HG03064 (cell line): Measurements from ENCODE around the gene ASPSCR1.
A peak's percentile ranks its signal among the peaks of the same experiment; 100 is the strongest.
"Not testable (repeated sequence)": the region's sequence is repeated elsewhere in the genome, so short reads cannot be mapped to it uniquely, and the experiment has no call there.

Experiments
- ATAC-seq: cut with Tn5 transposase; IDR thresholded peaks from one replicate; pipeline ENCODE4 v1.9.1; 2021; ENCODE audit warnings: low read depth; ENCODE audit not compliant: unreplicated experiment

Gene ASPSCR1

DNA sequence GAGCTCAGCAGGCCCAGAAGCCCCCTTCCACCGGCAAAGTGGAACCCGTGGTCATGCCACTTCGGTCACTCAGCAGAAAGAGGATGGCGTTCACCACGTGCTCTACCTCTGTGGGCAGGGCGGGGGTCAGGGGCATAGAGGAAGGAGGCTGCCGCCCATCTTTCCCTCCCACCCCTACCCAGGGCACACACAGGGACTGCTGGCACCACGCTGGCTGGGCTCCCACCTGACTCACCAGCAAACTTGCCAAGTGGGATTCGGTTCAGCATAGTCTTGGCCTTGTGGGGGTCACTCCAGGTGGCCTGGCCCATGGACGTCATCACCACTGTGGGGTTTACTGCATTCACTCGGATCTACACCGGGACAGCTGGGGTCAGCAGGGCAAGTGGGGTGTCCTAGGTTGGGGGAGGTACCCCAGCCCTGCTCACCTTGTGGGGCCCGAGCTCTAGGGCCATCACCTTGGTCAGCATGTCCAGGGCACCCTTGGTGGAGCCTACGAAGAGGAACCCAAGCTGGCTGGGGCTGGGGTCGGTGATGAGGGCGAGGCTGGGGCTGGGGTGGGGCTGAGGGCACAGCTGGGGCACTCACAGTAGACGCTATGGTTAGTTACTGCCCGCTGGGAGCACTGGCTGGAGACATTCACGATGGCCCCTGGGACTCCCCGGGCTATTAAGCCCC lies 58.7 kb downstream of the ASPSCR1 start:
- no peak for ATAC-seq

DNA sequence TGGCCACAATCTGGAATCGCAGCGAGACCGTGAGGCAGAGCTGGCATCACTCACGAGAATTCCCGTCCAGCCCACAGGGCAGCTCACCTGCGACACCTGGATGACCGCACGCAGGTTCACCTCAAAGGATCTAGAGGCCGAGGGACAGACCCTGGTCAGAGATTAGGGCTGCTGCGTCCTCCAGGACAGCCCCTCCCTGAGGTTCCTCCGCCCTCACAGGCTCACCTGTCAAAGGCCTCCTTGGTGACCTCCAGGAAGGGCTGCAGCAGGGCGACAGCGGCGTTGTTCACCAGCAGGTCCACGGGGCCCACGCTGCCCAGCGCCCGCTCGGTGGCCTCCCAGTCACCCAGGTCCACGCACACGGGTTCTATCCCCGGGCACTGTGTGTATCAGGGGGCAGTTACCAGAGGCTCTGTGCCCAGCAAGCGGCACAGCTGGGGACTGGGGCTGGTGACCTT lies 59.2 kb downstream of the ASPSCR1 start:
- no peak for ATAC-seq

DNA sequence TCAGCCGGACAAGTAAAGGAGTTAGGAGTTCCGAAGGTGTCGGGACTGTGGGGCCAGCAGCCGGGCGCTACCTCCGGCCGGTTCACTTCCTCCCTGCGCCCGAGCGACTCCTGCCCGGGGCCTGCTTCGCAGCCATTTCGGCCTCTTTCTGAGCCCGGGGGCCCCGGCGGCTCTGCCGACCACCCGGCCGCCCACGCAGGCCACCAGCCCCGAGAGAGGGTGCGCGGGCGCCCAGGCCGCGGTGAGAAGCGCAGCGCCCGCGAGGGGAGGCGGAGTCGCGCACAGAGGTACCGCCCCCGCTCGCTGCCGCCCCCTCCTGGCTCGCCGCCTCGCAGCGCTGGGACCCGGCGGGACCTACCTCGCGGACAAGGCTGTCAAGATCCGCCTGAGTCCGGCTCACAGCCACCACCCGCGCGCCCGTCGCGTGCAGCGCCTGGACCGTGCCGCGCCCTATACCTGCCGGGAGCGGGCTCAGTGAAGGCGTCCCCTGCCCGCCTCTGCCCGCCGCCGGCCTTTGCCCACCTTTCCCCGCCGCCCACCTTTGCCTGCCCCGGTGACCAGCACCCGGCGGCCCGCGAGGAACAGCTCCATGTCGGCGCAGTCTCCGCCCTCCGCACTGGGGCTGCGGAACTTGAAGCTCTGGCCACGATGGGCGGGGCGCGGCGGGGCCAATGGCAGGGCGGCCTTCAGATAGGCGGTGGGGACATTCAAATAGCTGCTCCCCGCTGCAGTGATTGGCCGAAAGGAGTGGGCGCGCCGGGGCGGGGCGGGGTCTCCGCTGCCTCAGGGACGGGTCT lies 59.9 kb downstream of the ASPSCR1 start, which contains the start of gene DCXR:
DCXR (minus strand) TSS at position 606 of the 797 bp plus-strand sequence; CDS start at position 591, 15 bp downstream.
- ATAC-seq, result peak; percentile 78

DNA sequence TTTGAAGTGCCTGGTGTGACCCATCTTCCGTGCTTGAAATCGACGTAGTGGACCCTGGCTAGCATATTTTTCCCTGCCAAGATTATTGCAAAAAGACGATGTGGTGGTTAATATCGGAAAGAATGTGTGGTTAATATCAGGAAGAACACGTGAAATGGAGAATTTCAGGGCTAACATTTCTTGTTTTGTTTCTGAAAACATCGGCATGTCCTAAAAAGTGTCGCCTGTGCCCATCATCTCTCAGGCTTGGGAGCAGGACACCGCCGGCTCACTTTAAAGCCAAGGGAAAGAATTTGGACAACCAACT lies 60.4 kb downstream of the ASPSCR1 start:
- no peak for ATAC-seq

DNA sequence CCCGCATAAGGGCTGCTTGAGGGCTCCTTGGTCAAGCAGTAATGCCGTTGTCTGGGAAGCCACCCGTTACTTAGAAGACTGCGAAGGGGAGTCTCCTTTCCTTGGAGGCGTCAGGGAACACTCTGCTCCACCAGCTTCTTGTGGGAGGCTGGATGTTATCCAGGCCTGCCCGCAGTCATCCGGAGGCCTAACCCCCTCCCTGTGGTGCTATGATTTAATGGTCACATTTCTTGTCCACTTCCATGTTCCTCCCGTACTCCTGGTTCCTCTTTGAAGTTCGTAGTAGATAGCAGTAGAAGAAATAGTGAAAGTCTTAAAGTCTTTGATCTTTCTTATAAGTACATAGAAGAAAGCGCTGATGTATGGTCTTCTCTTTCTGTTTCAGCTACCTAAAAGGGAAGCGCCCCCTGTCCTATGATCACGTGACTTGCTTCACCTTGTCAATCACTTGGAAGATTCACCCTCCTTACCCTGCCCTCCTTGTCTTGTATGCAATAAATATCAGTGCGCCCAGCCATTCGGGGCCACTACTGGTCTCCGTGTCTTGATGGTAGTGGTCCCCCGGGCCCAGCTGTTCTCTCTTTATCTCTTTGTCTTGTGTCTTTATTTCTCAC lies 61.5 kb downstream of the ASPSCR1 start:
- ATAC-seq, result not testable (repeated sequence)

DNA sequence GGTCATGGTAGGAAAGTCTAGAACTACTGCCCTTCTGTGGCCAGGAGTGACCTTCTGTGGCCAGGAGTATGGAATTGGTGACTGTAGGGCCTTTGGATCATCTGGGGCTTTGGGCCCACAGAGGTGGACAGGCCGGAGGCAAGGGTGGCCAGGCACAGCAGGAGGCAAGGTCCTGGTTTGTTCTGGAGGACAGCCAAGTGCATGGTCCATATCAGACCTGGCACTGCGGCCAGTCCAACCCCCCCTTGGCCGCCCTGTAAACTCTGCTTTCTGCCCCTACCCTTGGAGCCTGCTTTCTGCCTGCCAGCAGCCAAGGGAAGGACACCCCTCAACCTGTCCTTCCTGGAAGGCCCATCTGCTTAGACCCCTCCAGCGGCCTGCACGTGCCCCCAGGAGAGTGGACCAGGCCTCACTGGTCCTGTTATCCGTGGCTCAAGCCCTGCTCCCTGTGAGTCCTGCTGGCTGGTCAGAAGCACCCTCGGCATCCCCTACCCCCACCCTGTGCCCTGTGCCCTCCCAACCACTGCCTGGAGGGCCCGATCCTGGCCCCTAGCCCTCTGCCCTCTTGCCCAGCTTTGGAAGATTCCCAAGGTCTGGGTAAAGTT lies 62.4 kb downstream of the ASPSCR1 start:
- ATAC-seq, result no peak

DNA sequence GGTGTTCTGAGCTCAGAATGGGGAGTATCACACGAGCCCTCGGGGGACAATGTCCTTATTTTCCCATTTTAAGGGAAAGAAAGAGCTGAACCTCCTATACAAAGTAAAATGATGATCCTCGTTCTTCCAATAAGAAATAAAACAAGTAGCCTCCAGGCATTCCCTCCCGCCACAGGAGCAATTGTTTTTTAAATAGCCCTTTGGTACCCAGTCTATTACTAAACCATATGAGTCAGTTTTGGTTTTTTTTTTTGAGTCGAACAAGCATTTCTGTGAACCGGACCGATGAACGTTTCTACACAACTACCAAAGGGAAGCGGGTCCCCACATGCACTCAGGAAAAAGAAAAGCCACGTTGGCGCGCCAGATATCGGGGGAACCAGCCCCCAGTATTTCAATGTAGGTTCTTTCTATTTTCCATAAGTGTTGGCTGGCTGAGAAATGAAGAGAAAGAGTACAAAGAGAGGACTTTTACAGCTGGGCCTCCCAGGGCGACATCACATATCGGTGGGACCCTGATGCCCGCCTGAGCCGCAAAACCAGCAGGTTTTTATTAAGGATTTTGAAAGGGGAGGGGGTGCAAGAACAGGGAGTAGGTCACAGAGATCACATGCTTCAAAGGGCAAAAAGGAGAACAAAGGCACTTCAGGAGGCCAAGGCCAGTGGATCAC lies 63.9 kb downstream of the ASPSCR1 start:
- ATAC-seq, result no peak

DNA sequence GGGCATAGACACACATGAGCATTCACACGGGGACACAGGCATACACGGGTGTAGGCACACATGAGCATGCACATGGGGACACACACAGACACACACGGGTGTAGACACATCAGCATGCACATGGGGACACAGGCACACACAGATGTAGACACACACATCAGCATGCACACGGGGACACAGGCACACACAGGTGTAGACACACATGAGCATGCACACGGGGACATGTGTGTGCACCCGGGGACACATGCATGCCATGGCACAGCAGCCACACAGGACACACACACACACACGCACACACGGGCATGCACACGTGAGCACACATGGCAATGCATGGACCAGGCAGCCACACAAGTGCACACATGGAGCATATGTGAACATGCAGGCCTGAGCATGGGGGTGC lies 65.2 kb downstream of the ASPSCR1 start:
- no peak for ATAC-seq

DNA sequence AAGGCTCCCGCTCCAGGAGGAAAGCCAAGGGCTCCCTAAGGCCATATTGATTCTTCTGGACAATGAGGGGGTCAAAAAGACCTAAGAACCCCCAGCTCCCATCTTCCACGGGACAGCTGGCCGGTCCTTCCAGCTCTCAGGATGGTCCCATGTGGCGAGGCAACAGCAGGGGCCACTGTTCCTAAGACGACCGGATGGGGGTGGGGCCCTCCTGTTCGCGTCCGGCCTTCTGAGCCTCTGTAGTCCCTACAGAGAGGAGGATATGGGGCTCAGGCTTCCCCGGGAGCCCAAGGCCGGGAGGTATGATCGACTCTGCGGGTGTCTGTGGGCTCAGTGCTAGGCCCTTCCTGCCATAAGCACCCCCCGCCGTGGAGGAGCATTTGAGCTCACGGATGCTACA lies 66.1 kb downstream of the ASPSCR1 start:
- ATAC-seq, result no peak

DNA sequence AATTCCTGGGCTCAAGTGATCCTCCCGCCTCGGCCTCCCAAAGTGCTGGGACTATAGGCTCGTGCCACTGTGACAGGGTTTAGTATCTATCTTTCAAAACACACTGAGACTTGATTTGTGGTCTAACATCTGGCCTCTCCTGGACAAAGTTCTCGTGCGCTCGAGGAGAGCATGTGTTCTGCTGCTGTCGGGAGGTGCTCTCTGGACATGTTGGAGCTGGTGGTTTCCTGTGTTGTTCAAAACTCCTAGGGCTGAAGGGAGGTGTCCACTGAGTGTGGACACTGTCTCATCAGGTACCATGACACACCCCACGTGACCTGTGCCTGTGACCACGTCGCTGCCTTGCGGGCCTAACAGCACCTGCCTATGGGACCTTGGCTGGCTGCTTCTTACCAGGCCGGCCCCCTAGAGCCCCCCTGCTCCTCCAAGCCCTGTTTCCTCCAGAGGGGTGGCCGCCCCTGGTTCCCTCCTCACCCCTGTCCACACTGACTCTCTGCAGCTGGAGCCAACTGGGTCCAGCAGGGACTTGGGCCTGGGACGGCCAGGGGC lies 68.6 kb downstream of the ASPSCR1 start:
- no peak for ATAC-seq

DNA sequence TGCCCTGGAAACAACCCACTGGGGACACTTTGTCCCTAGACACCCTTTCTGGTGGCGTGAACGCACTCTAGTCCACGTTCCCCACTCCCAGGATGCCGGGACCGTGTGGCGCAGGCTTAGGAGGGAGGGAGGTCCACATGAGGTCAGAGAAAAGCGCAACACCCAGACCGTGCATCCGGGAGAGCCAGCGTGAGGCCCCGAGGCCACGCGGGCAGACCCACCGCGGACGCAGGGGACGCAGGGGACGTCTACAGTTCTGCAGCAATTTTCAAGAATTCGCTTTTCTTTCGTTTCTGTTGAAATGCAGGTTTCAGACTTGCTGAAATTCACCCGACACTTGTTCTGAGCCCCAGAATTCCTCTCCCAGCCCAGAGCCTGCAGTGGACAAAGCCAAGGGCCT lies 69.5 kb downstream of the ASPSCR1 start:
- ATAC-seq, result no peak

DNA sequence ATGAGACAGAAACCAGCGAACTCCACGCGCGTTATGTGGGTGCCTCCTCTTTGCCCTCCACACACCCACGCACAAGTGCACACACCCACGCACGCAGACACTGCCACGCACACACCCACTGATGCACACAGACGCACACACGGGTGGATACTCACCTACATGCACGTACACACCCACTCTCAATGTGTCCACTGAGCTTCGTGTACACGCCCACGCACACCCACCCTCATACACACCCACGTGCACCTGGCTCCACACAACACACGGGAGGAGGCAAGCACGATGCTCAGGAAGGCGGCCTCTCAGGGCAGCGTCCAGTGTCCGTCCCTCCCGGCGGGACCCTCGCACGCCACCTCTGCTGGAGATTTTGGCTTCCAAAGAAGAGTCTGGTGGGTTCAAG lies 70.0 kb downstream of the ASPSCR1 start:
- no peak for ATAC-seq

DNA sequence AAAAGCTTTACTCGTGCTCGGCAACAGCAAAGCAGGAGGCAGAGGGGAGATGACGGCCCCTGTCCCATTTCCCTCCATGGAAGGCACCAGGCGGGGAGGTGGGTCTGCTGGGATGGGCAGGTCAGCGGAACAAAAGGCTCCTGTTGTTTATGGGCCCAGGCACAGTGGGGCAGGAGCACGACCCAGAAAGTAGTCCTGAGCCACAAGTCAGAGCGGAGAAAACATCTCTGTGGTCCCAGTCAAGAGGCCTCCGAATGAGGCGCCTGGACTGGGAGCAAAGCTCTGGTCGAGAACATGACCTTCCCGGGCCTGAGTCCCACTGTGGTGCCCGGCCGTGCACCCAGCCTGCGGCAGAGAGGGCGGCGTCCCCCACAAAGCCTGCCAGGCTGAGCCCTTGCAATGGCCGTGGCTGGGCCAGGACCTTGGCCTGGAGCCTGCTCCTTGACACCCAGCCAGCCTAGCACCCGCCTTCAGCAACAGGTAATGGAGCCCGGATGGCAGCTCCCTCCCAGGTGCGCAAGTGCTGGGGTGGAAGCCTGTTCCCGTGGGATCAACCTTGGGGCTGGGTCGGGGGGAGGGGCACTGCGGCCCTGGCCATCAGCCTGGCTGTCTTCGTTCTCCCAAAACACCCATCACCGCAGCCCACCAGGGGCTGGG lies 70.6 kb downstream of the ASPSCR1 start:
- no peak for ATAC-seq

DNA sequence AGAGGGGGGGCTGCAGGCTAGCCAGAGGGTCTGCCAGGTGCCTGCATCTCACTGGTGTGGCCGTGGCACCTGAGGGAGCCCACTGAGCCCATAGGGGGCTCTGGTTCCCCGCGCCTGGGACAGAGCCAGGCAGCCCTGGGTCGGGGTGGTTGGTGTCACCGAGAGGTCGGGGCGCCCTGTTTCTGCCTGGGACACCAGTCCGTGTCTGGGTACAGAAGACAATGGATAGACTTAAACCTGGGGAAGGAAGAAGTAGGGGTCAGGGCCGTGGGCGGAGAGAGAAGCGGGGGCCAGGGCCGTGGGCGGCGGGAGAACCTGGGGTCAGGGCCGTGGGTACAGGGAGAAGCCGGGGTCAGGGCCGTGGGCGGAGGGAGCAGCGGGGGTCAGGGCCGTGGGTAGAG lies 71.1 kb downstream of the ASPSCR1 start:
- no peak for ATAC-seq

DNA sequence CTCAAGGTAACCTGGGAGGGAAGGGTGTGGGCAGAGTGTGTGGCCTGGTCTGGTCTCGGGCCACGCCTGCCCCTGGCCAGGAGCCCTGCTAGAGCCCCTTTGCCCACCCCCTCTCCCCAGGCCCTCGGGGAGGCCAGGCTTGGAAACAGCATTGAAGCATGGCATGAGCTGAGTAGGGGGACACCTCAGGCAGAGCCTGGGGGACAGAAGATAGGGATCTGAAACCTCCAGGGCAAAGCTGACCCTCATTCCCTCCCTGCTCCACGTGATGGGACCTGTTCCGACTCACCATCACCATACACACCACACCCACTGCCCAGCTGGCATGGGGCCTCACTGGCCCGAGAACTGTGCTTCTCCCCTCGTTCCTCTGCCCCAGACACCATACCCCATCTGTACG lies 71.7 kb downstream of the ASPSCR1 start:
- no peak for ATAC-seq

DNA sequence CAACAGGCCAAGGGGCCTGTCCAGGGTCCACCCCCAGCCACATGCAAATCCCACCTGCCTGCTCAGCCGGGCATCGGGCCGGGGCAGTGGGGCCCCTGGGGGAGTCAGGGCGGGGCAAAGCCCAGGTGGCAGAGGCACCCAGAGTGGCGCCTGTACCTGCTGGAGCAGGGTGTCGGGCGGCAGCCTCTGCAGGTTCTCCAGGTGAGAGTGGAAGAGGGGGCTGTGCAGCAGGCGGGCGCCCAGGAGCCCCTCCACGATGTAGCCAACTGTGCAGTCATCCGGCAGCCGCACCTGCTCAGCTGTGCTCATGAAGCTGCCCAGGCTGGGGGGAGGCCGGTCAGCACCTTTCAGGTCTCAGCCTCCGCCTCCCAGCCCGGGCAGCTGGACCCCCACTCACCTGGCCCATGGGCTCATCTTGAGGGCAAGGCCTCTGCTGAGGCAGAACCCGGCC lies 72.1 kb downstream of the ASPSCR1 start:
- ATAC-seq, result no peak

DNA sequence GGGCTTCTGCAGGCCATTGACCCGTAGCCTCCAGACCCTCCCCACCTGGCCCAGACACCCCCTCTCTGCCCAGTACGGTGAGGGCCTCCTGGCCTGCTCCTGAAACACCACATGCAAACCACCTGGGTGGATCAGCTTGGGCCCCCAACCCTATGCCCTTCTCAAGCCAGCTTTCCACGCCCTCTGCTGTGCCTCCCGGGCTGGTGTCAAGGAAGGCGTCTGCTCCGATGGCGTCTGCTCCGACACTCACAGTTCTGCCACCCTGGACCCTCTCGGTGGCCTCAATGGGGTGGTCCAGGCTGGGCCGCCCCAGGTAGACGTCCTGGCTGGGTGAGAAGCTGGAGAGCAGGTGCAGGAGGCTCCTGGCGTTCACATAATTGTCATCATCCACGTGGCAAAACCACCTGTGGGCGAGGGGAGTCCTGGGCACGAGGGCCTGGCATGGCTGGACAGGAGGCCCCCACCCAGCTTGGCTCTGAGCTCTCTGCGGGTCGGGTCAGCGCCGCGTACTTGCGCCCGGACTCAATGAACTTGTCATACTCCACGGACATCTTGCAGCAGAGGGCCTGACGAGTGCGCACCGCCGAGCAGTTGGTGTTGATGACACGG lies 72.8 kb downstream of the ASPSCR1 start:
- ATAC-seq, result no peak

DNA sequence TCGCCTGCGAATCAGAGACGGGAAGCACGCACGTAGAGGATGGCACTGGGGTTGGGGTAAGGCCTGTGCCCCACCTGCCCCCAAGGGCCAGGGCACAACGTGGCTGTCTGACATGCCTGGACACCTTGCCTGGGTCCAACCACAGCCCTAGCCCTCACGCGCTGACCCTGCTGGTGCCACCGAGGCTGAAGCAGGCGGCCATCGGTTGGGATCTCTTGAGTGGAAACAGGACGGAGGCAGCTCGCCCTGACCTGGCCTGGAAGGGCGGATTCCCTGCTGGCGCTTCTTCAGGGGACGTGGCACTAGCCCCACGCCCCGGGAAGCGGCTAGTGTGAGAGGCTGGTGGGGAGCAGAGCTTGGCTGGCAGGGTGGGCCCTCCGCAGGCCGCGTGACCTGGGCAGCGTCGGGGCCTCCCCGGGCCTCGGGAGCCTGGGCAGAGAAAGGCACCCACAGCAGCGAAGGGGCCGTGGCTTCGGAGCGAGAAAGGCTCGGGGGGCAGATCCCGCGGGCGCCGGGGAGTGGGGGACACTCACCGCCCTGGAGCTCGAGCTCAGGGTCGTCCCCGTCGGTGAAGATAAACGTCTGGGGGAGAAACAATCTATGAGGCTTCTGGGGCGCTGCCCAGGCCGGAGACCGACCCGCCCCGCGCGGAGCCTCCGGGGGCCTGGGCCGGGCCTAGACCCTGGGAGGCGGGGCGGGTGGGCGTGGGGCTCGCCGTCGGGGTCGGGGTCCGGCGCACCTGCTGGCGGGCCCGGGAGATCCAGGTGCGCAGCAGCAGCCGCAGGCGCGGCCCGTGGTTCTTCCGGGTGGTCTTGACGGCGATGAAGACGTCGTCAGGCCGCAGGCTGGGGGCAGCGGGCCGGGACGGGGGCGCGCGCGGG lies 73.6 kb downstream of the ASPSCR1 start:
- no peak for ATAC-seq
